Measurements from ENCODE around the gene JARID2. TPM values are rescaled to one million over a fixed set of nuclear protein-coding genes. Genes with fewer than 3 reads are reported as not detected.
A peak's percentile ranks its signal among the peaks of the same experiment; 100 is the strongest.
"Not testable (repeated sequence)": the region's sequence is repeated elsewhere in the genome, so short reads cannot be mapped to it uniquely, and the experiment has no call there.

The JARID2 gene
- total RNA-seq, 1 experiment from 2014 or later: 0.56 TPM

GRCh38 chr6:15539722-15540270 lies 293.9 kb downstream of the JARID2 start:
- Histone ChIP-seq H3K36me3 (no peaks in the 10 kb centered on the region), H3K9me3 (no peaks in the 10 kb centered on the region), H3K27me3 (no peaks in the 10 kb centered on the region), H3K4me3 (no peak overlapping the region)
- no peak for DNase-seq

- H3K27me3 ChIP-seq, DNase-seq, H3K9me3 ChIP-seq, H3K36me3 ChIP-seq, H3K4me3 ChIP-seq: not testable (repeated sequence)
These were observed 297.6 kb downstream of the JARID2 start for GRCh38 chr6:15543332-15543917.

GRCh38 chr6:15544321-15544900 lies 298.5 kb downstream of the JARID2 start:
- Histone ChIP-seq H3K9me3 (no peaks in the 10 kb centered on the region), H3K36me3 (no peaks in the 10 kb centered on the region), H3K4me3 (no peak overlapping the region), H3K27me3 (no peaks in the 10 kb centered on the region)
- DNase-seq: peak; percentile 17

- H3K9me3 ChIP-seq: no peaks in the 10 kb centered on the region
- no peak overlapping the region for H3K4me3 ChIP-seq
- no peak for DNase-seq
- H3K27me3 ChIP-seq: no peaks in the 10 kb centered on the region
- no peaks in the 10 kb centered on the region for H3K36me3 ChIP-seq
These were observed 300.7 kb downstream of the JARID2 start for GRCh38 chr6:15546591-15546990.

GRCh38 chr6:15547400-15547799 lies 301.5 kb downstream of the JARID2 start:
- no peaks in the 10 kb centered on the region for H3K27me3 ChIP-seq
- no peak overlapping the region for H3K4me3 ChIP-seq
- DNase-seq: no peak
- H3K9me3 ChIP-seq: no peaks in the 10 kb centered on the region
- no peaks in the 10 kb centered on the region for H3K36me3 ChIP-seq

GRCh38 chr6:15549371-15549770 lies 303.5 kb downstream of the JARID2 start:
- Histone ChIP-seq H3K36me3 (no peaks in the 10 kb centered on the region), H3K27me3 (no peaks in the 10 kb centered on the region), H3K9me3 (no peaks in the 10 kb centered on the region), H3K4me3 (no peak overlapping the region)
- no peak for DNase-seq

GRCh38 chr6:15550546-15551123 lies 304.8 kb downstream of the JARID2 start:
- H3K36me3 ChIP-seq: no peaks in the 10 kb centered on the region
- H3K4me3 ChIP-seq: no peak overlapping the region

GRCh38 chr6:15551262-15551661 lies 305.4 kb downstream of the JARID2 start:
- no peaks in the 10 kb centered on the region for H3K36me3 ChIP-seq
- no peaks in the 10 kb centered on the region for H3K27me3 ChIP-seq
- no peak overlapping the region for H3K4me3 ChIP-seq
- H3K9me3 ChIP-seq: no peaks in the 10 kb centered on the region
- DNase-seq: no peak

More at GRCh38 chr6:15550546-15551123, 304.8 kb downstream of the JARID2 start:
- H3K9me3 ChIP-seq: no peaks in the 10 kb centered on the region
- no peaks in the 10 kb centered on the region for H3K27me3 ChIP-seq
- DNase-seq: no peak

GRCh38 chr6:15551798-15552197 lies 305.9 kb downstream of the JARID2 start:
- Histone ChIP-seq H3K27me3 (no peaks in the 10 kb centered on the region), H3K9me3 (no peaks in the 10 kb centered on the region), H3K4me3 (no peak overlapping the region), H3K36me3 (no peaks in the 10 kb centered on the region)
- DNase-seq: no peak

GRCh38 chr6:15553031-15553430 lies 307.2 kb downstream of the JARID2 start:
- no peaks in the 10 kb centered on the region for H3K9me3 ChIP-seq
- H3K27me3 ChIP-seq: no peaks in the 10 kb centered on the region
- DNase-seq: no peak
- H3K4me3 ChIP-seq: no peak overlapping the region
- no peaks in the 10 kb centered on the region for H3K36me3 ChIP-seq

GRCh38 chr6:15553736-15554294 lies 307.9 kb downstream of the JARID2 start:
- Histone ChIP-seq H3K27me3 (no peaks in the 10 kb centered on the region), H3K9me3 (no peaks in the 10 kb centered on the region), H3K4me3 (no peak overlapping the region), H3K36me3 (no peaks in the 10 kb centered on the region)
- no peak for DNase-seq

- H3K27me3 ChIP-seq: no peaks in the 10 kb centered on the region
- no peak for DNase-seq
- no peaks in the 10 kb centered on the region for H3K9me3 ChIP-seq
- H3K36me3 ChIP-seq: no peaks in the 10 kb centered on the region
- no peak overlapping the region for H3K4me3 ChIP-seq
These were observed 308.8 kb downstream of the JARID2 start for GRCh38 chr6:15554728-15555100.

- H3K9me3 ChIP-seq: no peaks in the 10 kb centered on the region
- no peaks in the 10 kb centered on the region for H3K36me3 ChIP-seq
- no peaks in the 10 kb centered on the region for H3K27me3 ChIP-seq
- no peak for DNase-seq
- no peak overlapping the region for H3K4me3 ChIP-seq
These were observed 309.5 kb downstream of the JARID2 start for GRCh38 chr6:15555101-15556038.

- no peak overlapping the region for H3K4me3 ChIP-seq
- no peaks in the 10 kb centered on the region for H3K27me3 ChIP-seq
- no peaks in the 10 kb centered on the region for H3K36me3 ChIP-seq
- no peak for DNase-seq
- H3K9me3 ChIP-seq: no peaks in the 10 kb centered on the region
These were observed 310.8 kb downstream of the JARID2 start for GRCh38 chr6:15556711-15557110.

GRCh38 chr6:15557174-15557573 lies 311.3 kb downstream of the JARID2 start:
- H3K36me3 ChIP-seq: no peaks in the 10 kb centered on the region
- no peak for DNase-seq
- H3K4me3 ChIP-seq: no peak overlapping the region
- H3K27me3 ChIP-seq: no peaks in the 10 kb centered on the region
- H3K9me3 ChIP-seq: no peaks in the 10 kb centered on the region

- no peaks in the 10 kb centered on the region for H3K9me3 ChIP-seq
- no peaks in the 10 kb centered on the region for H3K36me3 ChIP-seq
- H3K4me3 ChIP-seq: no peak overlapping the region
- DNase-seq: no peak
- H3K27me3 ChIP-seq: no peaks in the 10 kb centered on the region
These were observed 314.8 kb downstream of the JARID2 start for GRCh38 chr6:15560713-15561112.

Measured in MG63 (cell line).